ENCODE measurements around the gene MOB3B. TPM values are rescaled to one million over a fixed set of nuclear protein-coding genes. Genes with fewer than 3 reads are reported as not detected.

The MOB3B gene
- total RNA-seq, 6 experiments from 2014 or later: not detected

GRCh38 chr9:27362447-27363210 is 167.0 kb downstream of the MOB3B start:
- TF ChIP-seq CTCF (IDR thresholded peaks at IDR 0.05): no peak

GRCh38 chr9:27361492-27361891 is 168.1 kb downstream of the MOB3B start:
- no peak overlapping the region for H3K27ac Mint-ChIP-seq
- peaks cover 2% of the 10 kb centered on the region for H3K27me3 Mint-ChIP-seq (ENCODE audit: insufficient read depth)
- no peaks in the 10 kb centered on the region for H3K4me1 Mint-ChIP-seq (ENCODE audit: low read depth)
- no peaks in the 10 kb centered on the region for H3K9me3 Mint-ChIP-seq
- DNase-seq: no peak
- H3K4me3 Mint-ChIP-seq: no peak overlapping the region
- TF ChIP-seq CTCF (IDR thresholded peaks at IDR 0.05): no peak
- no peaks in the 10 kb centered on the region for H3K36me3 Mint-ChIP-seq (ENCODE audit: low read depth)

More at GRCh38 chr9:27362447-27363210, 167.0 kb downstream of the MOB3B start:
- no peaks in the 10 kb centered on the region for H3K9me3 Mint-ChIP-seq
- H3K27me3 Mint-ChIP-seq (ENCODE audit: insufficient read depth): peaks cover 4% of the 10 kb centered on the region
- no peak overlapping the region for H3K27ac Mint-ChIP-seq
- H3K4me3 Mint-ChIP-seq: no peak overlapping the region
- DNase-seq: no peak
- no peaks in the 10 kb centered on the region for H3K36me3 Mint-ChIP-seq (ENCODE audit: low read depth)
- H3K4me1 Mint-ChIP-seq (ENCODE audit: low read depth): no peaks in the 10 kb centered on the region

GRCh38 chr9:27359763-27360162 is 169.9 kb downstream of the MOB3B start:
- Mint-ChIP-seq H3K27ac (no peak overlapping the region), H3K36me3 (ENCODE audit: low read depth) (no peaks in the 10 kb centered on the region)

GRCh38 chr9:27358007-27358406 is 171.6 kb downstream of the MOB3B start:
- no peak for DNase-seq
- Mint-ChIP-seq H3K4me1 (ENCODE audit: low read depth) (no peaks in the 10 kb centered on the region), H3K27me3 (ENCODE audit: insufficient read depth) (peaks cover 2% of the 10 kb centered on the region), H3K36me3 (ENCODE audit: low read depth) (no peaks in the 10 kb centered on the region), H3K9me3 (no peaks in the 10 kb centered on the region), H3K27ac (no peak overlapping the region), H3K4me3 (no peak overlapping the region)
- no peak for TF ChIP-seq CTCF (IDR thresholded peaks at IDR 0.05)

More at GRCh38 chr9:27359763-27360162, 169.9 kb downstream of the MOB3B start:
- Mint-ChIP-seq H3K4me3 (no peak overlapping the region), H3K4me1 (ENCODE audit: low read depth) (no peaks in the 10 kb centered on the region), H3K9me3 (no peaks in the 10 kb centered on the region), H3K27me3 (ENCODE audit: insufficient read depth) (peaks cover 2% of the 10 kb centered on the region)
- DNase-seq: no peak
- no peak for TF ChIP-seq CTCF (IDR thresholded peaks at IDR 0.05)

GRCh38 chr9:27356446-27356845 is 173.2 kb downstream of the MOB3B start:
- no peaks in the 10 kb centered on the region for H3K36me3 Mint-ChIP-seq (ENCODE audit: low read depth)

More at GRCh38 chr9:27356446-27356845, 173.2 kb downstream of the MOB3B start:
- Mint-ChIP-seq H3K9me3 (no peaks in the 10 kb centered on the region), H3K27ac (no peak overlapping the region), H3K4me3 (no peak overlapping the region), H3K4me1 (ENCODE audit: low read depth) (no peaks in the 10 kb centered on the region), H3K27me3 (ENCODE audit: insufficient read depth) (peaks cover 1% of the 10 kb centered on the region)
- TF ChIP-seq CTCF (IDR thresholded peaks at IDR 0.05): no peak
- no peak for DNase-seq

Measured in HFFc6 (cell line).